H1 (cell line): ENCODE results near the gene TAF1B. TPM values are rescaled to one million over a fixed set of nuclear protein-coding genes. Genes with fewer than 3 reads are reported as not detected.

ENCODE experiments used
- CTCF ChIA-PET: fragments of 300-600 bp; sonication (Branson Sonifier 250); formaldehyde crosslinking; loops from one replicate; lab custom pipeline; 2021; ENCODE audit not compliant: partially characterized antibody; lab: Charles Lee
- POLR2A ChIA-PET: fragments of 300-600 bp; sonication (Branson Sonifier 250); formaldehyde crosslinking; loops from one replicate; lab custom pipeline; 2021; ENCODE audit warnings: inconsistent platforms; ENCODE audit not compliant: partially characterized antibody; lab: Charles Lee
- DNase-seq, 2 experiments: peaks; one replicate each; pipeline versions ENCODE4 v3.0.0 to v3.0.0-alpha.2; 2010 to 2022; ENCODE audit warnings: low spot score in 2 of 2, low read depth in 1 of 2, mixed read lengths in 1 of 2
- FAIRE-seq: peaks from 2 replicates; lab custom pipeline; 2011; peaks lifted over from hg19 to GRCh38; lab: Jason Lieb, UNC
- H2AFZ ChIP-seq: 2 replicates; pipeline ENCODE4 v1.8.1; 2012; ENCODE audit warnings: low read length, inconsistent platforms
- H2AK5ac ChIP-seq: 2 replicates; pipeline ENCODE4 v1.6.1; 2013; ENCODE audit warnings: low read depth, low read length
- H2BK120ac ChIP-seq: replicated peaks from 2 replicates; pipeline ENCODE3; 2013; ENCODE audit warnings: low read depth, low read length, inconsistent platforms
- H2BK12ac ChIP-seq: 2 replicates; pipeline ENCODE4 v1.6.1; 2013; ENCODE audit warnings: low read depth, low read length
- H2BK15ac ChIP-seq: 2 replicates; pipeline ENCODE4 v1.6.1; 2013; ENCODE audit warnings: low read length
- H2BK20ac ChIP-seq: 2 replicates; pipeline ENCODE4 v1.6.1; 2013; ENCODE audit warnings: low read length
- H2BK5ac ChIP-seq: 2 replicates; pipeline ENCODE4 v1.6.1; 2013; ENCODE audit warnings: low read depth, low read length
- H3K14ac ChIP-seq: 2 replicates; pipeline ENCODE4 v1.6.1; 2013; ENCODE audit warnings: inconsistent platforms; ENCODE audit not compliant: insufficient read length
- H3K18ac ChIP-seq: 2 replicates; pipeline ENCODE4 v1.6.1; 2013; ENCODE audit warnings: low read length; ENCODE audit errors: extremely low read depth
- H3K23ac ChIP-seq: 2 replicates; pipeline ENCODE4 v1.6.1; 2013; ENCODE audit warnings: inconsistent platforms; ENCODE audit not compliant: insufficient read length
- H3K23me2 ChIP-seq: 2 replicates; pipeline ENCODE4 v1.6.1; 2013; ENCODE audit warnings: low read depth, low read length
- H3K27ac ChIP-seq: 2 replicates; pipeline ENCODE4 v1.6.1; 2011; ENCODE audit warnings: low read depth, low read length, inconsistent platforms
- H3K27me3 ChIP-seq, 4 experiments: replicated peaks in 1 of 4; 1 replicate in 1 of 4; 2 replicates in 3 of 4; pipeline versions ENCODE4 v1.6.1 to v1.8.1; 2011 to 2013; ENCODE audit warnings: low read length in 3 of 4, mild to moderate bottlenecking in 3 of 4, inconsistent platforms in 2 of 4, mixed read lengths in 2 of 4, moderate library complexity in 1 of 4; ENCODE audit not compliant: control insufficient read depth in 3 of 4, insufficient read depth in 3 of 4; ENCODE audit errors: extremely low read depth in 1 of 4
- H3K36me3 ChIP-seq, 4 experiments: 2 replicates each; pipeline versions ENCODE4 v1.6.1 to v1.8.1; 2011 to 2013; ENCODE audit warnings: mild to moderate bottlenecking in 4 of 4, low read length in 3 of 4, moderate library complexity in 2 of 4, control low read depth in 1 of 4, inconsistent platforms in 1 of 4; ENCODE audit not compliant: insufficient read depth in 4 of 4, control insufficient read depth in 2 of 4
- H3K4ac ChIP-seq: replicated peaks from 2 replicates; pipeline ENCODE3; 2013; ENCODE audit warnings: low read length, low read depth, mixed read lengths, inconsistent platforms; ENCODE audit not compliant: insufficient read length
- H3K4me1 ChIP-seq, 4 experiments: replicated peaks in 1 of 4; 1 replicate in 1 of 4; 2 replicates in 3 of 4; pipeline versions ENCODE4 v1.6.1 to v1.8.1; 2011 to 2013; ENCODE audit warnings: low read length in 3 of 4, inconsistent platforms in 2 of 4, mixed read lengths in 1 of 4; ENCODE audit not compliant: insufficient read depth in 4 of 4, control insufficient read depth in 3 of 4
- H3K4me2 ChIP-seq, 2 experiments: 2 replicates each; pipeline versions ENCODE4 v1.6.1 to v1.8.1; 2011 to 2013; ENCODE audit warnings: low read depth in 2 of 2, low read length in 2 of 2, control low read depth in 1 of 2, inconsistent platforms in 1 of 2, mild to moderate bottlenecking in 1 of 2; ENCODE audit not compliant: insufficient read depth in 1 of 2
- H3K4me3 ChIP-seq, 4 experiments: fragments of 200-600, 300-600 bp in 1 of 4; sonication (generic), shearing (Covaris generic), sonication (Bioruptor Twin) in 1 of 4; 2 replicates each; pipeline versions ENCODE4 v1.5.1 to v1.8.1; 2011 to 2016; ENCODE audit warnings: low read length in 4 of 4, low read depth in 3 of 4, control low read depth in 2 of 4, inconsistent platforms in 2 of 4, mild to moderate bottlenecking in 2 of 4, mixed read lengths in 1 of 4, moderate library complexity in 1 of 4; ENCODE audit not compliant: insufficient read depth in 2 of 4; ENCODE audit errors: extremely low read depth in 1 of 4
- H3K56ac ChIP-seq: replicated peaks from 2 replicates; pipeline ENCODE3; 2013; ENCODE audit warnings: low read depth, mild to moderate bottlenecking, mixed read lengths, low read length, inconsistent platforms; ENCODE audit not compliant: insufficient read length
- H3K79me1 ChIP-seq: 2 replicates; pipeline ENCODE4 v1.6.1; 2013; ENCODE audit warnings: low read depth, low read length, control low read depth
- H3K79me2 ChIP-seq, 2 experiments: 2 replicates each; pipeline versions ENCODE4 v1.6.1 to v1.8.1; 2012 to 2013; ENCODE audit warnings: low read length in 2 of 2, mild to moderate bottlenecking in 2 of 2, inconsistent platforms in 1 of 2; ENCODE audit not compliant: insufficient read depth in 2 of 2, control insufficient read depth in 1 of 2
- H3K9ac ChIP-seq, 4 experiments: replicated peaks in 1 of 4; 1 replicate in 1 of 4; 2 replicates in 3 of 4; pipeline versions ENCODE4 v1.6.1 to v1.8.1; 2011 to 2013; ENCODE audit warnings: low read depth in 3 of 4, low read length in 3 of 4, control low read depth in 2 of 4, mild to moderate bottlenecking in 2 of 4, moderate library complexity in 2 of 4, inconsistent platforms in 1 of 4; ENCODE audit errors: extremely low read depth in 1 of 4
- H3K9me3 ChIP-seq, 2 experiments: 2 replicates each; pipeline versions ENCODE4 v1.6.1 to v1.8.1; 2012 to 2013; ENCODE audit warnings: mild to moderate bottlenecking in 2 of 2, moderate library complexity in 2 of 2, control low read depth in 1 of 2, inconsistent platforms in 1 of 2, low read depth in 1 of 2, low read length in 1 of 2, mixed read lengths in 1 of 2; ENCODE audit not compliant: insufficient read depth in 2 of 2
- H4K20me1 ChIP-seq, 2 experiments: replicated peaks in 1 of 2; 2 replicates each; pipeline versions ENCODE3 to v1.8.1; 2011 to 2013; ENCODE audit warnings: inconsistent platforms in 2 of 2, low read length in 2 of 2, mild to moderate bottlenecking in 1 of 2; ENCODE audit not compliant: insufficient read depth in 2 of 2, control insufficient read depth in 1 of 2
- H4K5ac ChIP-seq: 2 replicates; pipeline ENCODE4 v1.6.1; 2013; ENCODE audit warnings: low read length, low read depth, mixed read lengths, inconsistent platforms; ENCODE audit not compliant: insufficient read length
- H4K8ac ChIP-seq: 2 replicates; pipeline ENCODE4 v1.8.0; 2013; ENCODE audit warnings: mild to moderate bottlenecking, moderate library complexity, low read length, inconsistent platforms; ENCODE audit not compliant: insufficient read depth; ENCODE audit errors: extremely low read depth
- H4K91ac ChIP-seq: replicated peaks from 2 replicates; pipeline ENCODE3; 2013; ENCODE audit warnings: low read length, mixed read lengths, inconsistent platforms; ENCODE audit not compliant: insufficient read length
- BRCA1 ChIP-seq: IDR thresholded peaks from 2 replicates; pipeline ENCODE4 v1.6.1; 2012; ENCODE audit warnings: low read depth, low read length, improper control_type of control experiment
- CREB1 ChIP-seq: IDR thresholded peaks from 2 replicates; pipeline ENCODE4 v1.6.1; 2012; ENCODE audit warnings: inconsistent platforms
- EGR1 ChIP-seq: IDR thresholded peaks from 2 replicates; pipeline ENCODE4 v1.6.1; 2011; ENCODE audit warnings: low read depth, low read length, borderline replicate concordance
- KDM1A ChIP-seq: fragments of 200-600, 300-600 bp; sonication (generic); IDR thresholded peaks from 2 replicates; pipeline ENCODE4 v1.7.1; 2016; ENCODE audit warnings: mild to moderate bottlenecking, low read length, borderline replicate concordance
- NANOG ChIP-seq: IDR thresholded peaks from 2 replicates; pipeline ENCODE4 v1.6.1; 2011; ENCODE audit warnings: low read length, low read depth, mild to moderate bottlenecking, inconsistent platforms; ENCODE audit not compliant: insufficient read depth, poor library complexity, severe bottlenecking
- SIRT6 ChIP-seq: IDR thresholded peaks from one replicate; pipeline ENCODE4 v1.7.1; 2012; ENCODE audit warnings: low read length, inconsistent platforms
- SIX5 ChIP-seq: IDR thresholded peaks from 2 replicates; pipeline ENCODE4 v1.6.1; 2011; ENCODE audit warnings: mild to moderate bottlenecking, low read depth, low read length
- SUZ12 ChIP-seq: fragments of 200-600 bp; sonication (generic); IDR thresholded peaks from 2 replicates; pipeline ENCODE4 v1.6.1; 2012; ENCODE audit warnings: mild to moderate bottlenecking, inconsistent platforms, low read length, moderate library complexity, mixed read lengths
- TEAD4 ChIP-seq: IDR thresholded peaks from 2 replicates; pipeline ENCODE4 v1.6.1; 2012; ENCODE audit warnings: low read depth, low read length, inconsistent platforms, mixed read lengths
- USF2 ChIP-seq: IDR thresholded peaks from 2 replicates; pipeline ENCODE4 v1.6.1; 2011; ENCODE audit warnings: low read length, improper control_type of control experiment
- ZNF274 ChIP-seq: IDR thresholded peaks from 2 replicates; pipeline ENCODE4 v1.7.0; 2012; ENCODE audit warnings: low read length, borderline replicate concordance; ENCODE audit errors: extremely low read depth
- WGBS, 2 experiments: shearing (Covaris generic) in 1 of 2; methylation state at CpG; one replicate each; pipeline versions ENCODE4 v1.1.6 to v1.1.7; 2013 to 2015; ENCODE audit warnings: low lambda C conversion rate in 2 of 2, mixed read lengths in 2 of 2, inconsistent platforms in 1 of 2, low coverage in 1 of 2, missing lambda C conversion rate in 1 of 2; ENCODE audit not compliant: insufficient replicate concordance in 2 of 2, insufficient coverage in 1 of 2, insufficient read length in 1 of 2; ENCODE audit errors: extremely low coverage in 1 of 2, missing lambda C conversion rate in 1 of 2; 5-methylcytosine and 5-hydroxymethylcytosine counted together
- polyA plus RNA-seq, 7 experiments: library from polyadenylated mRNA; depleted of rRNA in 3 of 7; stranded (reverse) in 5 of 7; unstranded in 2 of 7; fragments of >200 nt in 5 of 7; fragments of 200-250 nt in 2 of 7; gene quantifications; 1 replicate in 5 of 7; 2 replicates in 1 of 7; 4 replicates in 1 of 7; pipeline versions ENCODE4 v1.2.1 to v1.2.3, GENCODE V29; 2011 to 2013; ENCODE audit warnings: missing spikeins in 2 of 7, mixed read lengths in 2 of 7
- total RNA-seq: library from RNA; stranded (reverse); fragmentation: NEBNext Ultra II Directional; extraction: Animal tissue kit (Norgen Biotek cat#: 25700); gene quantifications from 2 replicates; pipeline ENCODE4 v1.2.1, GENCODE V29; 2021

TAF1B gene
- total and polyA plus RNA-seq, 2 of the 8 experiments (the other 6 are each of a cell fraction or from before 2014, with no cell fraction given): 6.6 to 25.2 TPM

GRCh38 chr2:9951272-9951521 lies 107.9 kb downstream of the TAF1B start:
- CTCF ChIA-PET: no interaction called here
- POLR2A ChIA-PET: interaction anchor here (1.7 kb wide), 1 partner anchor 96 kb away, joined by 4 read pairs; no protein-coding TSS in a partner anchor
- Histone ChIP-seq H2AK5ac (no peak overlapping the region), H3K9ac (no peak overlapping the region), H3K18ac (no peak overlapping the region), H4K5ac (no peak overlapping the region), H2BK15ac (no peak overlapping the region), H4K91ac (no peak overlapping the region), H2BK5ac (no peak overlapping the region), H3K4me3 (peak overlapping the region; percentile 54 to 81 (median 66)), H3K79me1 (no peaks in the 10 kb centered on the region), H3K23me2 (peaks cover 11% of the 10 kb centered on the region; the same call in 1 of the 2 replicates), H3K4ac (no peak overlapping the region), H2BK20ac (no peak overlapping the region), H3K9me3 (no peaks in the 10 kb centered on the region), H4K8ac (no peak overlapping the region), H3K14ac (no peak overlapping the region), H3K79me2 (no peaks in the 10 kb centered on the region), H3K36me3 (no peaks in the 10 kb centered on the region), H2BK12ac (no peak overlapping the region), H3K56ac (no peak overlapping the region), H3K27ac (no peak overlapping the region), H4K20me1 (peaks cover 0 to 2% of the 10 kb centered on the region in 2 experiments), H3K23ac (no peak overlapping the region), H3K4me2 (peak overlapping the region; percentile 62 to 91; a peak in 3 of 4 replicates)
- WGBS, 2 experiments: no CpG with 5 or more reads among the region's 47 CpGs
- DNase-seq (no peak), FAIRE-seq (no peak)
- TF ChIP-seq SIX5 (no peak), NANOG (no peak), KDM1A (no peak), USF2 (no peak), CREB1 (no peak), EGR1 (no peak), TEAD4 (no peak; the same call in 1 of the 2 replicates), ZNF274 (no peak), SIRT6 (no peak), SUZ12 (no peak), BRCA1 (no peak)
- TF ChIP-seq, all 59 proteins: peak for 0
- H3K27me3 ChIP-seq: peaks cover 8 to 36% (median 31%) of the 10 kb centered on the region in 4 experiments
- no peak overlapping the region for H2BK120ac ChIP-seq
- no peak overlapping the region for H2AFZ ChIP-seq
- no peaks in the 10 kb centered on the region for H3K4me1 ChIP-seq
